Bone marrow (tissue), 2 donors: ENCODE results near the gene EPB42.
A peak's percentile ranks its signal among the peaks of the same experiment; 100 is the strongest.
"Not testable (repeated sequence)": the region's sequence is repeated elsewhere in the genome, so short reads cannot be mapped to it uniquely, and the experiment has no call there.

Source experiments
- DNase-seq, 2 donors: peaks; one replicate each; lab custom pipeline; 2025; lab: John Stamatoyannopoulos, UW

Gene EPB42

GRCh38 chr15:43212299-43212698 lies 8.5 kb downstream of the EPB42 start:
- no peak for DNase-seq

- DNase-seq: no peak
Measured at GRCh38 chr15:43211224-43211735, 9.5 kb downstream of the EPB42 start.

GRCh38 chr15:43210807-43211206 lies 10.0 kb downstream of the EPB42 start:
- DNase-seq: no peak

GRCh38 chr15:43210172-43210745 lies 10.6 kb downstream of the EPB42 start:
- DNase-seq: no peak

GRCh38 chr15:43209059-43209824 lies 11.6 kb downstream of the EPB42 start:
- DNase-seq: no peak

- DNase-seq: no peak
Measured at GRCh38 chr15:43208052-43209002, 12.5 kb downstream of the EPB42 start.

- no peak for DNase-seq
Measured at GRCh38 chr15:43207024-43207423, 13.8 kb downstream of the EPB42 start.

GRCh38 chr15:43206054-43206453 lies 14.8 kb downstream of the EPB42 start:
- DNase-seq: no peak

GRCh38 chr15:43204016-43204901 lies 16.6 kb downstream of the EPB42 start:
- peak in 1 of 2 donors; percentile 47 for DNase-seq

GRCh38 chr15:43199945-43200488 lies 20.8 kb downstream of the EPB42 start:
- no peak for DNase-seq

- DNase-seq: no peak
Measured at GRCh38 chr15:43198992-43199391, 21.8 kb downstream of the EPB42 start.

- DNase-seq: not testable (repeated sequence)
Measured at GRCh38 chr15:43198556-43198955, 22.3 kb downstream of the EPB42 start.

GRCh38 chr15:43197773-43198172 lies 23.0 kb downstream of the EPB42 start:
- DNase-seq: not testable (repeated sequence)

GRCh38 chr15:43196760-43197548 lies 23.9 kb downstream of the EPB42 start:
- no peak for DNase-seq

GRCh38 chr15:43194795-43195194 lies 26.0 kb downstream of the EPB42 start:
- no peak for DNase-seq

GRCh38 chr15:43193710-43194109 lies 27.1 kb downstream of the EPB42 start:
- DNase-seq: no peak

- no peak for DNase-seq
Measured at GRCh38 chr15:43190178-43190577, 30.6 kb downstream of the EPB42 start.

GRCh38 chr15:43189296-43189695 lies 31.5 kb downstream of the EPB42 start:
- no peak for DNase-seq

- DNase-seq: peak in 1 of 2 donors; percentile 57
Measured at GRCh38 chr15:43187544-43188155, 33.2 kb downstream of the EPB42 start.

GRCh38 chr15:43186003-43186353 lies 34.8 kb downstream of the EPB42 start:
- no peak for DNase-seq
